Measurements from ENCODE around the gene MAP1S. TPM values are rescaled to one million over a fixed set of nuclear protein-coding genes. Genes with fewer than 3 reads are reported as not detected.
"Not testable (repeated sequence)": the region's sequence is repeated elsewhere in the genome, so short reads cannot be mapped to it uniquely, and the experiment has no call there.

MAP1S gene
- total RNA-seq, 2 experiments from 2014 or later, result 67.3 to 69.1 TPM

- no peaks in the 10 kb centered on the region for H3K9me3 Mint-ChIP-seq (ENCODE audit: low read depth)
- ATAC-seq (no peak), DNase-seq (no peak)
- no peaks in the 10 kb centered on the region for H3K27me3 Mint-ChIP-seq
- peaks cover 40% of the 10 kb centered on the region for H3K36me3 Mint-ChIP-seq
- no peak overlapping the region for H3K4me3 Mint-ChIP-seq
- peaks cover 4% of the 10 kb centered on the region for H3K4me1 Mint-ChIP-seq
- CTCF ChIA-PET, result interaction anchor here (0.5 to 2.7 kb wide), 8 partner anchors 8 to 193 kb away, joined by 3 to 12 read pairs (median 3); no protein-coding TSS in a partner anchor
- H3K27ac Mint-ChIP-seq, result no peak overlapping the region
Observed at GRCh38 chr19:17766543-17767131, 47.4 kb downstream of the MAP1S start.

- H3K4me1 Mint-ChIP-seq, result peaks cover 4% of the 10 kb centered on the region
- CTCF ChIA-PET, result interaction anchor here (1.3 to 2.7 kb wide), 4 partner anchors 9 to 194 kb away, joined by 3 to 12 read pairs (median 8); no protein-coding TSS in a partner anchor
- H3K9me3 Mint-ChIP-seq (ENCODE audit: low read depth), result no peaks in the 10 kb centered on the region
- ATAC-seq (no peak), DNase-seq (no peak)
- H3K27me3 Mint-ChIP-seq, result no peaks in the 10 kb centered on the region
- no peak overlapping the region for H3K4me3 Mint-ChIP-seq
- peaks cover 43% of the 10 kb centered on the region for H3K36me3 Mint-ChIP-seq
- no peak overlapping the region for H3K27ac Mint-ChIP-seq
Observed at GRCh38 chr19:17767559-17767958, 48.3 kb downstream of the MAP1S start.

- no peak for ATAC-seq
- peaks cover 36% of the 10 kb centered on the region for H3K36me3 Mint-ChIP-seq
- no peaks in the 10 kb centered on the region for H3K9me3 Mint-ChIP-seq (ENCODE audit: low read depth)
- CTCF ChIA-PET, result no interaction called here
- peaks cover 3% of the 10 kb centered on the region for H3K4me1 Mint-ChIP-seq
- no peaks in the 10 kb centered on the region for H3K27me3 Mint-ChIP-seq
- H3K27ac Mint-ChIP-seq, result no peak overlapping the region
- DNase-seq, result no peak
- no peak overlapping the region for H3K4me3 Mint-ChIP-seq
Observed at GRCh38 chr19:17770613-17771012, 51.3 kb downstream of the MAP1S start.

GRCh38 chr19:17772172-17772571 lies 52.9 kb downstream of the MAP1S start:
- Mint-ChIP-seq H3K36me3 (peaks cover 39% of the 10 kb centered on the region), H3K27me3 (no peaks in the 10 kb centered on the region), H3K4me1 (peaks cover 18% of the 10 kb centered on the region), H3K9me3 (ENCODE audit: low read depth) (no peaks in the 10 kb centered on the region), H3K4me3 (no peak overlapping the region), H3K27ac (peak overlapping the region; percentile 40)
- DNase-seq, result no peak
- no peak for ATAC-seq
- CTCF ChIA-PET, result no interaction called here

GRCh38 chr19:17775245-17775927 lies 56.1 kb downstream of the MAP1S start:
- Mint-ChIP-seq H3K27ac (no peak overlapping the region), H3K4me3 (no peak overlapping the region), H3K9me3 (ENCODE audit: low read depth) (no peaks in the 10 kb centered on the region), H3K36me3 (peaks cover 32% of the 10 kb centered on the region), H3K27me3 (no peaks in the 10 kb centered on the region), H3K4me1 (peaks cover 20% of the 10 kb centered on the region)
- DNase-seq (peak; percentile 59), ATAC-seq (no peak)
- CTCF ChIA-PET, result interaction anchor here (0.7 to 5.4 kb wide), 12 partner anchors 8 to 96 kb away, joined by 3 to 35 read pairs (median 4); partner anchors contain the start of gene RPL18A

- Mint-ChIP-seq H3K9me3 (ENCODE audit: low read depth) (no peaks in the 10 kb centered on the region), H3K4me1 (peaks cover 20% of the 10 kb centered on the region), H3K36me3 (peaks cover 28% of the 10 kb centered on the region), H3K27ac (peak overlapping the region; percentile 73), H3K27me3 (no peaks in the 10 kb centered on the region), H3K4me3 (no peak overlapping the region)
- peak; percentile 59 for DNase-seq
- peak; percentile 31 for ATAC-seq
- CTCF ChIA-PET, result interaction anchor here (1.3 to 5.4 kb wide), 4 partner anchors 9 to 83 kb away, joined by 3 to 35 read pairs (median 4); partner anchors contain the start of gene RPL18A
Observed at GRCh38 chr19:17775991-17776803, 56.9 kb downstream of the MAP1S start.

- not testable (repeated sequence) for DNase-seq; H3K9me3 Mint-ChIP-seq (ENCODE audit: low read depth); H3K4me3 Mint-ChIP-seq; H3K27me3 Mint-ChIP-seq; H3K27ac Mint-ChIP-seq
- Mint-ChIP-seq H3K36me3 (peaks cover 26% of the 10 kb centered on the region), H3K4me1 (peaks cover 20% of the 10 kb centered on the region)
- CTCF ChIA-PET, result interaction anchor here (0.7 to 5.4 kb wide), 5 partner anchors 52 to 538 kb away, joined by 3 to 35 read pairs (median 4); no protein-coding TSS in a partner anchor
- ATAC-seq, result peak; percentile 2
Observed at GRCh38 chr19:17777840-17778239, 58.6 kb downstream of the MAP1S start.

GRCh38 chr19:17778251-17778967 lies 59.1 kb downstream of the MAP1S start:
- Mint-ChIP-seq H3K4me1 (peaks cover 20% of the 10 kb centered on the region), H3K27me3 (no peaks in the 10 kb centered on the region), H3K27ac (no peak overlapping the region), H3K9me3 (ENCODE audit: low read depth) (no peaks in the 10 kb centered on the region), H3K36me3 (peaks cover 21% of the 10 kb centered on the region), H3K4me3 (no peak overlapping the region)
- CTCF ChIA-PET, result interaction anchor here (0.9 to 1.2 kb wide), 2 partner anchors 52 to 81 kb away, joined by 3 to 4 read pairs; no protein-coding TSS in a partner anchor
- DNase-seq (peak; percentile 69), ATAC-seq (peak; percentile 64)

GRCh38 chr19:17778968-17779929 lies 60.0 kb downstream of the MAP1S start:
- Mint-ChIP-seq H3K4me1 (peaks cover 20% of the 10 kb centered on the region), H3K36me3 (peaks cover 20% of the 10 kb centered on the region), H3K4me3 (no peak overlapping the region), H3K9me3 (ENCODE audit: low read depth) (no peaks in the 10 kb centered on the region), H3K27me3 (no peaks in the 10 kb centered on the region), H3K27ac (peak overlapping the region; percentile 24)
- ATAC-seq (no peak), DNase-seq (no peak)
- CTCF ChIA-PET, result interaction anchor here (0.6 kb wide), 1 partner anchor 172 kb away, joined by 3 read pairs; no protein-coding TSS in a partner anchor

- ATAC-seq, result no peak
- DNase-seq, result no peak
- CTCF ChIA-PET, result no interaction called here
- Mint-ChIP-seq H3K27ac (no peak overlapping the region), H3K36me3 (peaks cover 22% of the 10 kb centered on the region), H3K27me3 (no peaks in the 10 kb centered on the region), H3K4me1 (peaks cover 15% of the 10 kb centered on the region), H3K9me3 (ENCODE audit: low read depth) (no peaks in the 10 kb centered on the region), H3K4me3 (no peak overlapping the region)
Observed at GRCh38 chr19:17780781-17781180, 61.5 kb downstream of the MAP1S start.

GRCh38 chr19:17783721-17784120 lies 64.4 kb downstream of the MAP1S start:
- not testable (repeated sequence) for H3K4me1 Mint-ChIP-seq; ATAC-seq; H3K9me3 Mint-ChIP-seq (ENCODE audit: low read depth); H3K27me3 Mint-ChIP-seq; H3K27ac Mint-ChIP-seq; H3K4me3 Mint-ChIP-seq; DNase-seq
- CTCF ChIA-PET, result interaction anchor here (0.8 to 5.9 kb wide), 11 partner anchors 9 to 91 kb away, joined by 3 to 34 read pairs (median 6); partner anchors contain the start of genes FCHO1, MAP1S and RPL18A
- peaks cover 25% of the 10 kb centered on the region for H3K36me3 Mint-ChIP-seq
